SK-N-SH treated with all-trans-retinoic acid at 6 μM for 48 hours (cell line): ENCODE results near the gene DCDC2C.

ENCODE experiments used
- ARNTL ChIP-seq: fragments of 450-650 bp; formaldehyde crosslinking; IDR thresholded peaks from 2 replicates; pipeline ENCODE4 v1.5.0; 2020; ENCODE audit warnings: low read depth, mild to moderate bottlenecking, moderate library complexity, borderline replicate concordance
- CREB5 ChIP-seq: fragments of 250-450 bp; sonication (Bioruptor Pico); IDR thresholded peaks from 2 replicates; pipeline ENCODE4 v1.5.1; 2020; ENCODE audit warnings: low read depth, mild to moderate bottlenecking, moderate library complexity
- CSDC2 ChIP-seq: fragments of 250-450 bp; sonication (Bioruptor Pico); IDR thresholded peaks from 2 replicates; pipeline ENCODE4 v1.5.0; 2020; ENCODE audit warnings: mild to moderate bottlenecking, moderate library complexity
- CSRNP3 ChIP-seq: fragments of 250-450 bp; sonication (Bioruptor Pico); IDR thresholded peaks from 2 replicates; pipeline ENCODE4 v1.5.1; 2021; ENCODE audit warnings: mild to moderate bottlenecking, moderate library complexity
- GLIS3 ChIP-seq: fragments of 250-450 bp; sonication (Bioruptor Pico); IDR thresholded peaks from 2 replicates; pipeline ENCODE4 v1.5.0; 2020; ENCODE audit warnings: mild to moderate bottlenecking, moderate library complexity
- ISL1 ChIP-seq: fragments of 250-450 bp; sonication (Bioruptor Pico); IDR thresholded peaks from 2 replicates; pipeline ENCODE4 v2.1.2; 2022; ENCODE audit warnings: mild to moderate bottlenecking, moderate library complexity
- PATZ1 ChIP-seq: fragments of 250-450 bp; sonication (Bioruptor Pico); IDR thresholded peaks from 2 replicates; pipeline ENCODE4 v1.8.0; 2020; ENCODE audit warnings: mild to moderate bottlenecking, moderate library complexity, borderline replicate concordance
- POU6F1 ChIP-seq: fragments of 250-450 bp; sonication (Bioruptor Pico); IDR thresholded peaks from 2 replicates; pipeline ENCODE4 v1.8.0; 2021; ENCODE audit warnings: low read depth, mild to moderate bottlenecking, moderate library complexity, borderline replicate concordance
- RARB ChIP-seq: fragments of 250-450 bp; sonication (Bioruptor Pico); IDR thresholded peaks from 2 replicates; pipeline ENCODE4 v1.8.0; 2021; ENCODE audit warnings: mild to moderate bottlenecking, moderate library complexity
- TCF4 ChIP-seq: fragments of 250-450 bp; sonication (Bioruptor Pico); IDR thresholded peaks from 2 replicates; pipeline ENCODE4 v1.8.0; 2021; ENCODE audit warnings: mild to moderate bottlenecking, moderate library complexity, borderline replicate concordance
- TSHZ2 ChIP-seq: fragments of 250-450 bp; sonication (Bioruptor Pico); IDR thresholded peaks from 2 replicates; pipeline ENCODE4 v1.5.0; 2020; ENCODE audit warnings: mild to moderate bottlenecking, moderate library complexity
- ZFP3 ChIP-seq: fragments of 250-450 bp; sonication (Bioruptor Pico); IDR thresholded peaks from 2 replicates; pipeline ENCODE4 v1.5.0; 2020; ENCODE audit warnings: mild to moderate bottlenecking, moderate library complexity
- ZFP30 ChIP-seq: fragments of 450-650 bp; formaldehyde crosslinking; IDR thresholded peaks from 2 replicates; pipeline ENCODE4 v1.5.0; 2022; ENCODE audit warnings: mild to moderate bottlenecking, moderate library complexity

GRCh38 chr2:3789256-3789655 is 85.9 kb downstream of the DCDC2C start:
- TF ChIP-seq POU6F1 (CRISPR knock-in tag) (no peak), CREB5 (CRISPR knock-in tag) (no peak), ZFP3 (no peak), TSHZ2 (CRISPR knock-in tag) (no peak), PATZ1 (CRISPR knock-in tag) (no peak), ARNTL (CRISPR knock-in tag) (no peak), TCF4 (CRISPR knock-in tag) (no peak), GLIS3 (no peak), ZFP30 (CRISPR knock-in tag) (no peak), CSRNP3 (no peak), CSDC2 (CRISPR knock-in tag) (no peak), RARB (no peak), ISL1 (CRISPR knock-in tag) (no peak)
